A549 (cell line): Measurements from ENCODE around the gene AGRN. TPM values are rescaled to one million over a fixed set of nuclear protein-coding genes. Genes with fewer than 3 reads are reported as not detected.

ENCODE experiments used
- ATAC-seq, 2 experiments: fragments of 200-7000 bp in 1 of 2; fragments of >200 bp in 1 of 2; cut with Nextera tagmentation in 1 of 2; cut with Tn5 transposase in 1 of 2; 3 replicates each; pipeline versions ENCODE4 v1.8.0 to v1.9.1; 2018 to 2020; ENCODE audit warnings: mild to moderate bottlenecking in 1 of 2, moderate library complexity in 1 of 2
- CTCF ChIA-PET: fragments of 300-600 bp; sonication (Branson Sonifier 250); formaldehyde crosslinking; extraction: SDS; loops from one replicate; lab custom pipeline; 2021; ENCODE audit warnings: antibody characterized with exemption, inconsistent platforms; lab: Yijun Ruan, JAX
- POLR2A ChIA-PET: fragments of 350-600 bp; formaldehyde crosslinking; extraction: SDS; loops from one replicate; lab custom pipeline; 2021; ENCODE audit warnings: antibody characterized with exemption, inconsistent platforms; lab: Yijun Ruan, JAX
- DNase-seq, 2 experiments: peaks; one replicate each; pipeline versions ENCODE4 v3.0.0 to v3.0.0-alpha.2; 2011 to 2016; ENCODE audit warnings: low read depth in 1 of 2, low spot score in 1 of 2
- FAIRE-seq: peaks from 2 replicates; lab custom pipeline; 2011; peaks lifted over from hg19 to GRCh38; lab: Jason Lieb, UNC
- H3K27ac ChIP-seq, 2 experiments: fragments of >200 bp; sonication (Bioruptor Twin); formaldehyde crosslinking; 3 replicates each; pipeline ENCODE4 v1.5.1; 2016 to 2017
- H3K4me1 ChIP-seq: fragments of >200 bp; sonication (Bioruptor Twin); formaldehyde crosslinking; 3 replicates; pipeline ENCODE4 v1.6.1; 2016
- H3K4me2 ChIP-seq: fragments of >200 bp; sonication (Bioruptor Twin); formaldehyde crosslinking; 3 replicates; pipeline ENCODE4 v1.6.1; 2016
- H3K4me3 ChIP-seq: fragments of >200 bp; sonication (Bioruptor Twin); formaldehyde crosslinking; 3 replicates; pipeline ENCODE4 v1.5.1; 2016
- H3K9me3 ChIP-seq: fragments of >200 bp; sonication (Bioruptor Twin); formaldehyde crosslinking; 3 replicates; pipeline ENCODE4 v1.6.1; 2016
- BHLHE40 ChIP-seq: IDR thresholded peaks from 2 replicates; pipeline ENCODE4 v1.6.1; 2012; ENCODE audit warnings: low read depth, low read length, inconsistent platforms
- CBX8 ChIP-seq: fragments of 200-600 bp; sonication (generic); IDR thresholded peaks from 2 replicates; pipeline ENCODE4 v1.6.1; 2016
- EHMT2 ChIP-seq: fragments of 200-600 bp; sonication (generic); IDR thresholded peaks from 2 replicates; pipeline ENCODE4 v1.6.1; 2016; ENCODE audit warnings: antibody characterized with exemption, low read depth, mild to moderate bottlenecking, moderate library complexity
- ESRRA ChIP-seq: fragments of 150-350 bp; IDR thresholded peaks from 2 replicates; pipeline ENCODE4 v1.6.1; 2014; ENCODE audit warnings: mild to moderate bottlenecking, low read length, borderline replicate concordance
- FOSB ChIP-seq: fragments of 250-450 bp; sonication (Bioruptor Pico); IDR thresholded peaks from 2 replicates; pipeline ENCODE4 v1.5.0; 2020; ENCODE audit warnings: mild to moderate bottlenecking, moderate library complexity
- FOXS1 ChIP-seq: fragments of 250-450 bp; sonication (Bioruptor Pico); IDR thresholded peaks from 2 replicates; pipeline ENCODE4 v1.5.0; 2020; ENCODE audit warnings: mild to moderate bottlenecking, moderate library complexity
- HDAC2 ChIP-seq: fragments of 200-600 bp; sonication (generic); IDR thresholded peaks from 2 replicates; pipeline ENCODE4 v1.6.1; 2016
- KDM1A ChIP-seq: fragments of 200-600 bp; sonication (generic); IDR thresholded peaks from 2 replicates; pipeline ENCODE4 v1.6.1; 2016; ENCODE audit warnings: low read depth, mild to moderate bottlenecking
- KDM5A ChIP-seq: fragments of 200-600 bp; sonication (generic); IDR thresholded peaks from 2 replicates; pipeline ENCODE4 v1.6.1; 2016; ENCODE audit warnings: antibody characterized with exemption, mild to moderate bottlenecking
- MAZ ChIP-seq: fragments of 150-350 bp; IDR thresholded peaks from 2 replicates; pipeline ENCODE4 v1.6.1; 2014; ENCODE audit warnings: antibody characterized with exemption, low read depth, low read length, borderline replicate concordance
- MYC ChIP-seq: IDR thresholded peaks from 2 replicates; pipeline ENCODE4 v1.6.1; 2012; ENCODE audit warnings: mild to moderate bottlenecking, inconsistent platforms, low read length, improper control_type of control experiment, borderline replicate concordance
- NFE2L2 ChIP-seq: fragments of 150-350 bp; conservative IDR thresholded peaks from 2 replicates; pipeline ENCODE4 v1.6.1; 2014; ENCODE audit warnings: low read length
- NPAS2 ChIP-seq: fragments of 250-450 bp; sonication (Bioruptor Pico); IDR thresholded peaks from 2 replicates; pipeline ENCODE4 v1.8.0; 2022; ENCODE audit warnings: mild to moderate bottlenecking, moderate library complexity, borderline replicate concordance
- RCOR1 ChIP-seq: fragments of 150-350 bp; IDR thresholded peaks from 2 replicates; pipeline ENCODE4 v1.6.1; 2014; ENCODE audit warnings: antibody characterized with exemption, low read length, low read depth
- RFX5 ChIP-seq: fragments of 450-650 bp; IDR thresholded peaks from 2 replicates; pipeline ENCODE4 v1.7.1; 2014; ENCODE audit warnings: antibody characterized with exemption, mild to moderate bottlenecking, moderate library complexity
- SMC3 ChIP-seq: fragments of >200 bp; sonication (Bioruptor Twin); formaldehyde crosslinking; IDR thresholded peaks from 3 replicates; pipeline ENCODE4 v1.6.1; 2018; ENCODE audit warnings: inconsistent platforms
- ZFP36 ChIP-seq: fragments of 450-650 bp; IDR thresholded peaks from 2 replicates; pipeline ENCODE4 v1.6.1; 2014; ENCODE audit warnings: borderline replicate concordance; ENCODE audit not compliant: partially characterized antibody
- ZSCAN20 ChIP-seq: fragments of 250-450 bp; sonication (Bioruptor Pico); IDR thresholded peaks from 2 replicates; pipeline ENCODE4 v1.8.0; 2022; ENCODE audit warnings: mild to moderate bottlenecking, moderate library complexity
- WGBS: methylation state at CpG from one replicate; pipeline ENCODE4 v1.1.6; 2017; ENCODE audit errors: missing lambda C conversion rate; 5-methylcytosine and 5-hydroxymethylcytosine counted together
- polyA plus RNA-seq, 4 experiments: library from polyadenylated mRNA; depleted of rRNA in 3 of 4; stranded (reverse); fragments of >200 nt; fragmentation: RNase III in 1 of 4; extraction: RNeasy Plus Mini Kit Qiagen cat#74134 plus additional on column Dnase treatment in 1 of 4; gene quantifications; 2 replicates in 3 of 4; 3 replicates in 1 of 4; pipeline ENCODE4 v1.2.3, GENCODE V29; 2011 to 2017
- TF ChIP-seq, protein P1 (sequence below): fragments of 250-450 bp; sonication (Bioruptor Pico); IDR thresholded peaks from 2 replicates; pipeline ENCODE4 v1.5.0; 2020; ENCODE audit warnings: low read depth, mild to moderate bottlenecking, moderate library complexity
- TF ChIP-seq, protein P2 (sequence below): IDR thresholded peaks from 2 replicates; pipeline ENCODE4 v1.6.1; 2012; ENCODE audit warnings: low read depth, borderline replicate concordance
- TF ChIP-seq, protein P3 (sequence below): fragments of 150-350 bp; IDR thresholded peaks from 2 replicates; pipeline ENCODE4 v1.6.1; 2014; ENCODE audit warnings: low read depth, mild to moderate bottlenecking, low read length
- TF ChIP-seq, protein P4 (sequence below): IDR thresholded peaks from 2 replicates; pipeline ENCODE4 v1.6.1; 2012

The AGRN gene
- polyA plus RNA-seq, 2 of the 4 experiments (the other 2 are of a cell fraction): 23.9 to 90.9 TPM

DNA sequence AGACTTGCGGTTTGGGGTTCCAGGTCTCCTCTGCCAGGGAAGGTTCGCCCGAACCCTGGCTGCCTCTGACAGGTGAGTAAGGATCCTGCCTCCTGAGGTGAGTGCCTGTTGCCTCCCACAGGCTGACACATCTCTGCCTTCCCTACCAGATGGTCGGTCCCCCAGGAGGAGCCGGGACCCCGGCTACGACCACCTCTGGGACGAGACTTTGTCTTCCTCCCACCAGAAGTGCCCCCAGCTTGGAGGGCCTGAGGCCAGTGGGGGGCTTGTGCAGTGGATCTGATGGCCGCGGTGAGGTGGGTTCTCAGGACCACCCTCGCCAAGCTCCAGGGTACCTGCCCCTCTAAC lies 45.7 kb upstream of the AGRN start:
- H3K27ac ChIP-seq: no peak overlapping the region
- H3K9me3 ChIP-seq: no peaks in the 10 kb centered on the region
- TF ChIP-seq EHMT2 (no peak), ESRRA (no peak), SMC3 (no peak), CBX8 (no peak), RFX5 (no peak), KDM1A (no peak), ZSCAN20 (CRISPR knock-in tag) (no peak), FOSB (CRISPR knock-in tag) (no peak)
- TF ChIP-seq, protein P1, sequence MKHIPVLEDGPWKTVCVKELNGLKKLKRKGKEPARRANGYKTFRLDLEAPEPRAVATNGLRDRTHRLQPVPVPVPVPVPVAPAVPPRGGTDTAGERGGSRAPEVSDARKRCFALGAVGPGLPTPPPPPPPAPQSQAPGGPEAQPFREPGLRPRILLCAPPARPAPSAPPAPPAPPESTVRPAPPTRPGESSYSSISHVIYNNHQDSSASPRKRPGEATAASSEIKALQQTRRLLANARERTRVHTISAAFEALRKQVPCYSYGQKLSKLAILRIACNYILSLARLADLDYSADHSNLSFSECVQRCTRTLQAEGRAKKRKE (CRISPR knock-in tag): no peak
- TF ChIP-seq, protein P2, sequence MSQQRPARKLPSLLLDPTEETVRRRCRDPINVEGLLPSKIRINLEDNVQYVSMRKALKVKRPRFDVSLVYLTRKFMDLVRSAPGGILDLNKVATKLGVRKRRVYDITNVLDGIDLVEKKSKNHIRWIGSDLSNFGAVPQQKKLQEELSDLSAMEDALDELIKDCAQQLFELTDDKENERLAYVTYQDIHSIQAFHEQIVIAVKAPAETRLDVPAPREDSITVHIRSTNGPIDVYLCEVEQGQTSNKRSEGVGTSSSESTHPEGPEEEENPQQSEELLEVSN: no peak
- ChIA-PET CTCF (interaction anchor here (0.8 to 3.7 kb wide), 3 partner anchors 34 to 70 kb away, joined by 3 to 26 read pairs (median 11); partner anchors contain the start of gene AGRN), POLR2A (no interaction called here)
- ATAC-seq (no peak), FAIRE-seq (no peak), DNase-seq (no peak)
- H3K4me1 ChIP-seq: peaks cover 7% of the 10 kb centered on the region; the same call in 1 of the 3 replicates
- WGBS: 95% methylated on average over 3 of the region's 11 CpGs
- H3K4me2 ChIP-seq: no peak overlapping the region
- no peak overlapping the region for H3K4me3 ChIP-seq

DNA sequence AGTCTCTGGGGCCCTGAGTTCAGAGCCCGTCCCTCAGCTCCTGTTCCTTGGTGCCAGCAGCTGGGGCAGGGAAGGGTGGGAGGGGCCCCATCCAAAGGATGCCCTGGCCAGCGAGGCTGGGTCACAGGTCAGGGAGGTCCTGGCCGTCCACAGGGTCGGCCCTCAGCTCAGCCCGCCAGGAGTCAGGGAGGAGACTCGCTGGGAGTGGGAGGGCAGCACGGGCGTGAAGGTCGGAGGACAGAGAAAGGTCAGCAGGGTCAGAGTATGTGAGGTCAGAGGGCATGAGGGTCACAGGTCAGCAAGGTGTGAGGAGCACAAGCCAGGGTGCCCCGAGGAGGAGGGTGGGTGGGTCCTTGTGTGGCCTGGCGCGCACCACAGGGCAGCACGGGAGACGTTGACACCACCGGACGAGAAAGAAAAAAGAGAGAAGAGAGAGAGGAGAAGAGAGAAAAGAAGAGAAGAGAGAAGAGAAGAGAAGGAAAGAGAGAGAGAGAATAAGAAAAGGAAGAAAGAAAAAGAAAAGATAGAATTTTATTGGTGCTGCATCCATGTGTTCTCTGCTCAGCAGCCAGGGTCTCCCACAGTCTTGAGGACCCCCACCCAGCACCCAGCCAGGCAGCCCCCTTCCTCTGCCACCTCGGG lies 45.1 kb upstream of the AGRN start:
- 84% methylated on average over 16 of the region's 17 CpGs for WGBS
- Histone ChIP-seq H3K4me1 (peaks cover 7% of the 10 kb centered on the region; the same call in 1 of the 3 replicates), H3K9me3 (no peaks in the 10 kb centered on the region), H3K4me3 (no peak overlapping the region), H3K4me2 (no peak overlapping the region; the same call in 2 of the 3 replicates), H3K27ac (no peak overlapping the region; a peak in 1 of 6 replicates)
- ATAC-seq: no peak
- TF ChIP-seq HDAC2: no peak
- no peak for TF ChIP-seq RCOR1
- TF ChIP-seq, protein P3, sequence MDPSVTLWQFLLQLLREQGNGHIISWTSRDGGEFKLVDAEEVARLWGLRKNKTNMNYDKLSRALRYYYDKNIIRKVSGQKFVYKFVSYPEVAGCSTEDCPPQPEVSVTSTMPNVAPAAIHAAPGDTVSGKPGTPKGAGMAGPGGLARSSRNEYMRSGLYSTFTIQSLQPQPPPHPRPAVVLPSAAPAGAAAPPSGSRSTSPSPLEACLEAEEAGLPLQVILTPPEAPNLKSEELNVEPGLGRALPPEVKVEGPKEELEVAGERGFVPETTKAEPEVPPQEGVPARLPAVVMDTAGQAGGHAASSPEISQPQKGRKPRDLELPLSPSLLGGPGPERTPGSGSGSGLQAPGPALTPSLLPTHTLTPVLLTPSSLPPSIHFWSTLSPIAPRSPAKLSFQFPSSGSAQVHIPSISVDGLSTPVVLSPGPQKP: no peak
- TF ChIP-seq KDM5A: no peak
- no peak for TF ChIP-seq MYC
- TF ChIP-seq FOXS1: no peak
- TF ChIP-seq NFE2L2: no peak
- TF ChIP-seq, protein P4, sequence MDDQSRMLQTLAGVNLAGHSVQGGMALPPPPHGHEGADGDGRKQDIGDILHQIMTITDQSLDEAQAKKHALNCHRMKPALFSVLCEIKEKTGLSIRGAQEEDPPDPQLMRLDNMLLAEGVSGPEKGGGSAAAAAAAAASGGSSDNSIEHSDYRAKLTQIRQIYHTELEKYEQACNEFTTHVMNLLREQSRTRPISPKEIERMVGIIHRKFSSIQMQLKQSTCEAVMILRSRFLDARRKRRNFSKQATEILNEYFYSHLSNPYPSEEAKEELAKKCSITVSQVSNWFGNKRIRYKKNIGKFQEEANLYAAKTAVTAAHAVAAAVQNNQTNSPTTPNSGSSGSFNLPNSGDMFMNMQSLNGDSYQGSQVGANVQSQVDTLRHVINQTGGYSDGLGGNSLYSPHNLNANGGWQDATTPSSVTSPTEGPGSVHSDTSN: no peak
- no peak for TF ChIP-seq MAZ
- no peak for TF ChIP-seq NPAS2 (CRISPR knock-in tag)
- no peak for TF ChIP-seq ZFP36
- TF ChIP-seq BHLHE40: no peak
- DNase-seq: no peak
- no peak for FAIRE-seq
- ChIA-PET POLR2A (no interaction called here), CTCF (interaction anchor here (0.8 to 3.7 kb wide), 4 partner anchors 8 to 70 kb away, joined by 3 to 26 read pairs (median 8); partner anchors contain the start of genes AGRN and PLEKHN1)
